Eye (tissue), 1 donor: ENCODE measurements around the gene CTF1.
A peak's percentile ranks its signal among the peaks of the same experiment; 100 is the strongest.
"Not testable (repeated sequence)": the region's sequence is repeated elsewhere in the genome, so short reads cannot be mapped to it uniquely, and the experiment has no call there.

Experiments used
- DNase-seq: peaks from one replicate; pipeline ENCODE4 v3.0.0-alpha.2; 2015

CTF1 gene

DNA sequence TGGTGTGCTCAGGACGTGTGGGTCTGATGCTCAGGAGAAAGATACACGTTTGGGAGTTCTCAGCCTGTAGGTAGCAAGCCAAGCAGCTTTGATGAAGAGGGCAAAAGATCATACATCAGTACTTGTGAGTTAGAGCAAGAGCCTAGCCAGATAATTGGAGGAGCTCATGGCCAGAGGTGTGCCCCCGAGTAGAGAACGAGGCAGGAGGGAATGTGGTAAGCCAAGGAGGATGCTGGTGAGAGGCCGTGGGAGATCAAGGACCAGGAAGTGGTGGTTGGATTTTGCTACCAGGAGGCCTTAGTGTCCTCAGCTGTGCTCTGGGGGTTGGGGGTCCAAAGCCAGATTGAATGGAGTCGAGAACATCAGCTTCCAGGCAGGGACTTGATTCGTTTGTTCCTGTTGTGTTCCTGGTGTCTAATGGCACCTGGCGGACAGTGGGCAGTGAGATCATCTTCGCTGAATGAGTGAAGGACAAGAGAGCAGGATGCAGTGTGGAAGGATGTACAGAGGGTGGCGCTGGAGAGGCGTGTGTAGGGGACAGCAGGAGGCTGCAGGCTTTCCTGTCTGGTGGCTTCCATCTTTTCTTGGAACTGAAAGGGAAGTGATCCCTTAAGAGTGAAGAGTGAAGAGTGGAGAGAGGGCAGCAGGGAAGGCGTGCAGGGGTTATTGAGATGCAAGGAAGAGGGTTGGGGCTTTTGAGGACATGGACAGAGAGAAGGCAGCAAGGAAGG lies 38.6 kb downstream of the CTF1 start:
- peak; percentile 60 for DNase-seq

DNA sequence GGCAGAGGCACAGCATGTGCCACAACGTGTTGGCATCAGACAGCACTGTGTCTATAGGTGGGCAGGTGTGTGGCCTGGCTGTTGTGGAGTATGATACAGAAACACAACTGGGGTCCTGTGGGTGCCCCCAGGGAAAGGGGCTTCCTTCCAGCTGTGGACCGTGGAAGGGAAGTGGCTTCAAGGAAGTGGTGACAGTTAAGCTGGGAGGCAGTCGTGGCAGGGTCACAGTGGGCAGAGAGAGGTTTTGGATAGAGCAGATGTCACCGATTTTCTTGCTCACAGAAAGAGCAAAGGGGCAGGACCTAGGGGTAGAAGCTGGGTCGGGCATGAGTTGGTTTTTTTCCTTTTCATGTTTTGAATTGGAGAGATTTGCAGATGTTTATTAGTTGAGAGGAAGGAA lies 41.3 kb downstream of the CTF1 start:
- no peak for DNase-seq

- DNase-seq, result not testable (repeated sequence)
Measured at GRCh38 chr16:30939571-30939970, 43.2 kb downstream of the CTF1 start.

DNA sequence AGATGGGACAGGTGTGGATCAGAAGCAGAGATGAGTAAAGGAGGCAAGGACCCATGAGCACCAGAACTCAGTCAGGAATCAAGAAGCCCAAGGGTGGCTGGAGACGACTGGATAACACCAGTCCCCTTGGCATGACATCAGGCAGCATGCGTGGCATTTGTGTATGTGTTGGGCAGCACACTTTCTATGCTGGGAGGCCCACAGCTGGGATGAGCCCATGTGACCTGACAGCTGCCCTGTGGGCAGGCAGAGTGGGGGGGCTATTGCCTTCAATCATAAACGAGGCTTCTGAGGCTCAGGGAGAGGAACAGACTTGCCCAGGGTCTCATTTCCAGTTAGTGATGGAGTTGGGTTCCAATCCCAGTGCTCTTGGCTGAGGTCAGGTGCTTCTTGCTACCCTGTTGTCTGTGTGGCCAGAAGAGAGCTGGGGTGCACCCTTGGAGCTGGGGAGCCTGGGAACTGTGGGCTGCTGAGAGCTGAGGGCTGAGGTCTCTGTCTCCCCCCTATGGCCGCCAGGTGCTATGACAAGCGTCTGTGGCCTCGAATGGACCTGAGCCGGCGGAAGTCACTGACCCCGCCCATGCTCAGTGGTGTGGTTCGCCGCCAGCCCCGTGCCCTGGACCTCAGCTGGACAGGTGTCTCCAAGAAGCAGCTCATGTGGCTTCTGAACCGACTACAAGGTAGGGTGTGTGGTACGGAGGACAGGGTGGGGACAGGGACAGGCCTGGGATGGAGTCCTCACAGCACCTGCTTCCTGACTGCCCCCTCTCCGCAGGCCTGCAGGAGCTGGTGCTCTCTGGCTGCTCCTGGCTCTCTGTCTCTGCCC lies 45.4 kb downstream of the CTF1 start:
- peak; percentile 82 for DNase-seq

GRCh38 chr16:30942426-30942806 lies 46.0 kb downstream of the CTF1 start:
- no peak for DNase-seq

DNA sequence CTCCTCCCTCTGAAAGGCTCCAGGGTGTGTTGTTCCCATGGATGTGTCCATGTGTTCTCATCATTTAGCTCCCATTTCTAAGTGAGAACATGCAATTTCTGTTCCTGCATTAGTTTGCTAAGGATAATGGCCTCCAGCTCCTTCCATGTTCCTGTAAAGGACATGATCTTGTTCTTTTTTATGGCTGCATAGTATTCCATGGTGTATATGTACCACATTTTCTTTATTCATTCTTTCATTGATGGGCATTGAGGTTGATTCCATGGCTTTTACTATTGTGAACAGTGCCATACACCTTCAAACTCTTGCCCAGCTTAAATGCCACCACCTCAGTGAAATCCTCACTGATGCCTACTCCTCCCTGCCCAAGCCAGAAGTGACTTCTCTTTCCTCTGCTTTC lies 47.9 kb downstream of the CTF1 start:
- DNase-seq, result no peak

- no peak for DNase-seq
Measured at GRCh38 chr16:30946671-30947540, 50.5 kb downstream of the CTF1 start.

GRCh38 chr16:30947541-30947858 lies 51.1 kb downstream of the CTF1 start:
- no peak for DNase-seq

GRCh38 chr16:30947859-30948666 lies 51.6 kb downstream of the CTF1 start:
- DNase-seq, result peak; percentile 100

- peak; percentile 81 for DNase-seq
Measured at GRCh38 chr16:30948667-30949649, 52.5 kb downstream of the CTF1 start, which contains the start of gene ORAI3. Gene ORAI3, plus strand, starts transcription at chr16:30949068. Its CDS starts 222 bp downstream, at chr16:30949290.

DNA sequence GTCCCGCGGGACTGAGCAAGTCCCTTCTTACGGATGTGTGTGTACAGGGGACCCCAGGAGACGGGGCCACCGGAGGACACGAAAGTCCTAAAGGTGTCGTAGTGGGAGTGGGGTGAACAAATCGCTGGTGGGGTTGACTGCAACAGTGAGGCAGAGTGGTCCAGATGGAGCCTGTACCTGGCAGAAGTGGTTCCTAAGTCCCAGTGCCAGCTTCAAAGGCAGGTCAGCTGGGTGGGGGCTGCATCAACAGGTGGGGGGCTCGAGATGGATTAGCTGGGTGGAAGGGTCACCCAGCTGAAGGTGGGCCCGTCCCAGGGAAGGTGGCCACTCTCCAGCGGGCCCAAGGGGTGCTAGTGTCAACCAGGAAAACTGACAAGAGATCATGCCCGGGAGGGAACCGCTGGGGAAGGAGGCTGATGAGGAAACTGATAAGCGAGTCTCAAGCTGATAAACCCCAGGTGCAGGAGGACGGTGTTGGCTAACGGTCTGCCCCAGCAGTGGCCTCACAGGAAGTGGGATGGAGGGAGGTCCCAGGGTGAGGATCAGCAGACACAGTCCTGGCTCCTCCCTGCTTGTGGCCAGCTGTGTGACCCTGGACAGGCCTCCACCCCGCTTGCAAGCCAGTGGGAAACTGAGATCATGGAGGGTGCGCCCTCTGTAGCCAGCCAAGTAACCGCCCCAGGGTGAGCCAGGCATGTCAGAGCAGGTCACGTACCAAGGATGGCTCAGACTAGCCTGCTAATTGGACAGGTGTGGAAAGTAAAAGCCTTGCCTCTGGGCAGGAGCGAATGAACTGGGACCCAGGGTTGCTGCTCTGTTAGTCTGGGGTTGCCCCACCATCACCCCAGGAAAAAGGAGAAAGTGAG lies 53.5 kb downstream of the CTF1 start:
- DNase-seq, result peak; percentile 61

- DNase-seq, result no peak
Measured at GRCh38 chr16:30950516-30951065, 54.2 kb downstream of the CTF1 start.

- DNase-seq, result no peak
Measured at GRCh38 chr16:30951193-30951592, 54.8 kb downstream of the CTF1 start.

DNA sequence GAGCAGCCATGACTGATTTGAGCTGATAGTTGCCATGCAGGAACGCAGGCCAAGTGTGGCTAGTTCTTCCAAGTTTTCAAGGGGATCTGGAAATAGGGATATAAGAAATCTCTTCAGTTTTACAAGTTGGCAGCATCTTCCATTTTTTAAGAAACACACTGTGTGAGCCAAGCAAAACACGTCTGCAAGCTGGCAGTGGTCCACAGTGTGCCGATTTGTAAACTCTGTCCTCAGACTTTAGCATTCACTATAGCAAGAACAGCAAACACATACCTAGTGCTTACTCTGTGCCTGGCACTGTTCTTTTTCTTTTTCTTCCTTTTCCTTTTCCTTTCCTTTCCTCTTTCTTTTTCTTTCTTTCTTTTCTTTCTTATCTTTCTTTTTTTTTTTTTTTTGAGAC lies 55.3 kb downstream of the CTF1 start:
- peak; percentile 56 for DNase-seq

DNA sequence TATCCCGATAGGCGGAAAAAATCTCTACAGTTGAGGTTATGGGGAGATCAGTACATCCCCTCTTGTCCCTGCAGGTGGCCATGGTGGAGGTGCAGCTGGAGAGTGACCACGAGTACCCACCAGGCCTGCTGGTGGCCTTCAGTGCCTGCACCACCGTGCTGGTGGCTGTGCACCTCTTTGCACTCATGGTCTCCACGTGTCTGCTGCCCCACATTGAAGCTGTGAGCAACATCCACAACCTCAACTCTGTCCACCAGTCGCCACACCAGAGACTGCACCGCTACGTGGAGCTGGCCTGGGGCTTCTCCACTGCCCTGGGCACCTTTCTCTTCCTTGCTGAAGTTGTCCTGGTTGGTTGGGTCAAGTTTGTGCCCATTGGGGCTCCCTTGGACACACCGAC lies 56.7 kb downstream of the CTF1 start:
- no peak for DNase-seq
